GM19452 (cell line): ENCODE measurements around the gene NOL12.

Experiments used
- ATAC-seq: cut with Tn5 transposase; IDR thresholded peaks from one replicate; pipeline ENCODE4 v1.9.1; 2021; ENCODE audit not compliant: unreplicated experiment

Gene NOL12

GRCh38 chr22:37741312-37741795 lies 55.2 kb downstream of the NOL12 start:
- ATAC-seq = no peak

- no peak for ATAC-seq
Observed at GRCh38 chr22:37742376-37743171, 56.4 kb downstream of the NOL12 start.
